Activated CD4-positive, alpha-beta T cell treated with anti-CD3 and anti-CD28 coated beads, Interleukin-10, Interleukin-2, amounts not matched to agents 100 ng/mL and 50 ng/mL, durations not matched to agents 16 hours and 8 hours (primary cell): Measurements from ENCODE around the gene GCG.

Source experiments
- DNase-seq: peaks from one replicate; pipeline ENCODE4 v3.0.0-alpha.2; 2020

Gene GCG

DNA sequence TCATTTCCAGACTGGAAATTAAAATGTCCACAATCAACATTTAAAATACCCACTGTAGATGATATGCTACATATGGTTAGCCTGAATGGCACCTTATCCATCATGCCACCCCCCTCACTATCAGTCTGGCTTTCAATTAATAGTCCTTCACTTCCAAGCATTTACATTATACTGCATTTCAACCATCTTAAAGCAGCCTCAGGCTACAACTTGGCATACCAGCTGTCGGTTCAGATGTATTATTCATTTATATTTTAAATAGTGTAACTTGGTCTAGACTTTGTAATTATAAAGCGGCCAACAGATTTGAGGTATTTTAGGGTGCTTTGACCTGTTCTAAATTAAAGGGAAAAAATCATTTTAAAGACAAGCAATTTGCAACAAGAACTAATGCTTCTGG is 2.6 kb downstream of the GCG start:
- DNase-seq: no peak

DNA sequence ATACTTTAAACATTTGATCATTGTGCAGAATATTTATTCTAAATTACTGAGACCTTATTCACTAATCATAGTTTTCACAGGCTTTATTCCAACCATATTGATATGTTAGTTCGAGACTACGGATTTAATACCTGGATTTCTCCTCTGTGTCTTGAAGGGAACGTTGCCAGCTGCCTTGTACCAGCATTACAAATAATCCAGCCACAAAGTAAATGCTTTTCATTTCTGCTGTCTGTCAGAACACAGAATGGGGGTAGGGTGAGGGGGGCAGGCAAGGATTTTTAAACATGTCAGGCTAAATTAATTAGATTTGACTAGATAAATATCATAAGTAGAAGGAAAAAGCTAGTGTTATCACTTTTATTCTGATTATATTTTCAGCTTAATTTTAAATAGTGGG is 3.1 kb downstream of the GCG start:
- DNase-seq: no peak

DNA sequence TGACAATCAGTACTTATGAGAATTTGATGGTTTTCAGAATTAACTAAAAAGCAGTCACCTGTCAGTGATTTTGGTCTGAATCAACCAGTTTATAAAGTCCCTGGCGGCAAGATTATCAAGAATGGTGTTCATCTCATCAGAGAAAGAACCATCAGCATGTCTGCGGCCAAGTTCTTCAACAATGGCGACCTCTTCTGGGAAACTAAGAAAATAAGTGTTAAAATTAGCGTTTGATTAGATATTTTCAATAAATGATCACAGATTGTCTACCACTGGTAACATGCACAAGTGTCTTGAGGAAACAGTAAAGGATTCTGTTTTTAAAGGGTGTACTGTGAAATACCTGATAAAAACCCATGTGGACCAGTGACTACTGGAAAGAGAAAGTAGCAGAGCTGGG is 8.1 kb downstream of the GCG start:
- DNase-seq: no peak

DNA sequence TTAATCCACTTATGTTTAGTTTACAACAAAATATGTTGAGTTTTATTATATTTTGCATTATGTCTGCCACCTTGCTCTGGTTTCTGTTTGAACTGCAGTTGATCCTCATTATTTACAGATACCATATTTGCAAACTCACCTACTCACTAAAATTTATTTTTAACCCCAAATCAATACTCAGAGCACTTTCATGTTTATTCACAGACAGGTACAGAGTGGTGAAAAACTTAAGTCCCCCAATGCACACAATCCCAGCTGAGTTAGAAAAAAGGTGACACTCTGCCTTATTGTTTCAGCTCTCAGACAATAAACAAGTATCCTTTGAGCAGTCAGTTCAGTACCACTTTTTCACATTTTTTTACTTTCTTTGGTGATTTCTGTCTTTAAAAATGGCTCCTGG is 13.7 kb downstream of the GCG start:
- DNase-seq: no peak

DNA sequence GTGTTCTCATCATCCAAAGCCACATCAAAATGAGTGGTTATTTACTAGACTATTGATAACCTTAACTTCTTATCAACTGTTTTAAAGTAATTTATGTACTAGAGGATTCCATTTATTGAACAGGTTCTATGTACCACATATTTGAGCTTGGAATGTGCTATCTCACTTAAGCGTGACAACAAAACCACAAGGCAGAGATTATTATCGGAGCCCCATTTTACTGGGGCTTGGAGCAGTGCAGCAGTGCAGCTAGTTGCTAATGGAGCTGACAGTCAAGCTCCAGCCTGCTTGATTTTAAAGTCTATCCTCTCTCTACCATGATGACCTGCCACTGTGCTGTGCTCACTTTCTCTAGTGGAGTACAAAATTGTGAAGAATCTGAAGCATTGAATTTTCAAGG is 24.6 kb downstream of the GCG start:
- DNase-seq: peak; percentile 29

DNA sequence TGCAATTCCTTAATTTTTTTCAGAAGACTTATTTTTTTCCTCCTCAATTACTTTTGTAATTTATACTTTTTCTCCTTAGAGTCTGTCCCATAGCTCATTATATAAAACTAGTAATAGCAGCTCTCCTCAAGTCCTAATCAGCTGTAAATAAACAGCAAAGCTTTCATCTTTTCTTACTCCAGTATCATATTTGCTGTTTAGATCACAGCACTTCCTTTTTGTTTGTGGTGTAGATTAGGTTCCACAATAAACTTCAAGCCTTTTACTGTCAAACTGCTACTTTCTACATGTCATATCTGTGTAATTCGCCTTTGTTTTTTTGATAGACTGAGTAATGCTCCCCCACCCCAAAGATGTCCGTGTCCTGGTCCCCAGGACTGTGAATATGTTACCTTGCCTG is 25.5 kb downstream of the GCG start:
- peak; percentile 8 for DNase-seq

DNA sequence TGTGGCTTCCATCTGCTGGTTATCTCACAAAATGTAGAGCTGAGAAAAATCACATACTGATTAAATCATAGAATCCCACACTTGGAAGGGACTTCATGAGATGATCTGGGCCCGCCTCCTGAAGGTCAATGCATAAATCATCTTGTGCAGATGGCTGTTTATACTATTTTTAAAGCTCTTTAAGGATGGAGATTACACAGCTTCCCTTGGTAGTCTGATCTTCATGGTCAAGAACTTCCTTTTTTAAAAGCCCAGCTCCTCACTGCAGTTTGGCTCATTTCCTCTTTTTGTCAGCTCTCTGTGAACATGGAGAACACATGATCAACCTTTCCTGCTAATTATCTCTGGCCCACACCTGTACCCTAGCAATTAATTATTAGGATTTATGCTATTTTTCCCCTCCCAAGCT is 25.9 kb downstream of the GCG start:
- DNase-seq: peak; percentile 6

DNA sequence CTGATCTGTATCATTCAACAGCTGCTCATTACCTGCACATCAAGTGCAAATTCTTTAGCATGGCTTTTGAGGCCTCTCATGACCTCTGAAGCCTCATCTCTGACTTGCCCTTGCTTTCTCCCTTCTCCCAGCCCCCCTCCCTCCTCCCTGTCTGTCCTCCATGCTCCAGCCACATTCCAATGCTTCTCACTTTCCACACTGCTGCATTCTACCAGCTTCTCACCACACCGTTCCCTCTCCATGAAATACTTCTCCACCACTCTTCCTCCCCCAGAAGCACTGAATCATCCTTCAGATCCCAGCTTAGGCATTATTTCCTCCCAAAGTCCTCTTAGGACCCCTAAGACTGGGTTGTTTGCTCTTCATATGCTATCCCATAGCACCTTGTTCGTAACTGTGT is 26.9 kb downstream of the GCG start:
- DNase-seq: no peak

DNA sequence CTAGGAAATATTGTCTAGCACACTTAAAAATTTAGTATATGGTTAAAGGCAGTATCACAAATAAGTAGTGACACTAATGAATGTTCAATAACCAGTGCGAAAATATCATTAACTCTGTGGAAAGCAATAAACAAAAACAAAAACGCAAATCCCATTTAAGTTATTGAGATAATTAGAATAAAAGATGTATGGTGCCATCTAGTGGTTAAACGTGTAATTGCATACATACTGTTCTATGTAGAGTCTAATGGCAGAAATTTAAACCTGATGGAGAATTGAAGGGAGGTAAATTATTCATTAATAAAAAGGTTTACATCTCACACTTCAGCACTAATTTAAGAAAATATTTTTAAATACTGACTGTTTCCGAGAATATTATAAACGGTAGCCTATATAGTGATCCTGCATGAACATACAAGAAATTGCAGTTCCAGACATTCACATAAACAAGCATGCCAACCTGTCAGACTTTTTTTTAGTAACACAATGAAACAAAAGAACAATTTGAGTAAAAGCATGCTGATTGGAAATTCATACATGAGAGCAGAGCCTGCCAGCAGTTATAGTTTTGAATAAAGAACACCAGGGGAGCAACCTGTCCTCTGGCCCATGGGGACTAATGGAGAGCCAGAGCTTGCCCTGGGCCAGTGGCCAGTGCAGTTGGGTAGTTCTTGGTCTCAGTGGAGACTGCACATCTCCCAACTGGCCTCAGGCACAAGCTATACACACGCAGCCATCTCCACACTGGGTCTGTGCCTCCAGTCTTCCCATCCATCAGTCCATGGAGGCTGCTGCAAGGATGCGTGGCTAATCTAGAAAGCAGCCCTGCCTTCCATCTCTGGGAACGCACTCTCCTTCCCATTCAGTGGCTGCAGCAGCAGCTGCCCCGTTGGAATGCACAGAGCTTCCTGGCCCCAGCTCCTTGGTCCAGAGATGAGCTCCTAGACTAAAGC is 28.0 kb downstream of the GCG start:
- DNase-seq: peak; percentile 73

DNA sequence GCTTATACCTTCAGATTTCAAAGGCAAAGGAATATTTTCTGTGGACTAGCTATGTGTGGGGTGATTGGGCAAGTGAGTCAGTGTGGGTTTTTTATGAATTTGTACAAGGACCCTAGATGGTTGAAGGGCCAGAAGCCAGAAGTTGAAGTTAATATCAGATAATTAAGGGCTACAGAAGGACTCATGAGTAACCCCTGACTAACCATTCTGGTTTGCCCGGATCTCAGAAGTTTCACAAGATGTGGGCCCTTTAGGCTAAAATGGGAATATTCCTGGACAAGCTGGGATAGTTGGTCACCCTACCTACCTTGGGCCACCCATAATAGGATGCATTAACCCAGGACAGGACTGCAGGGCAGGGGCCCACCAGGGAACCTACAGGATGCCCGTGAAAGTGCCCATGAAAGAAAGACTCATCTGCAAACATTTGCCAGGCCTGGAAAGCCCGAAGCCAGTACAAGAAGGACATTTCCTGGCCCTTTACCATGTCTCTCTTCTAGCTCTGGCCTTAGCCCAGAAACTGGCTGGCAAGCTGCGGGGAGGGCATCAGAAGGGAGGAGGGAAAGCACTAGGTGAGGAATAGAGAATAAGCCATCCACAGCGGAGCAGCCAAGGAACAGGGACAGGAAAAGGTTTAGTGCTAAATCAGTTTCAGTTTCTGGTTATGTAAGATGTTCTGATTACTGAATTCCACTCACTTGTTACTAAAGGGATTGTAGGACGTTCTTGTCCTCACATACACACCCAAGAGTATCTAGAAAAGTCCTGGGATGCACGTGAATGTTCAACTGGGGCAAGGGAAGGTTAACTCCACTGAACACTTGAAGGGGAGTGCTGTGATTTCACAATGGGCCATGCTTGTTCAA is 33.6 kb downstream of the GCG start:
- no peak for DNase-seq

DNA sequence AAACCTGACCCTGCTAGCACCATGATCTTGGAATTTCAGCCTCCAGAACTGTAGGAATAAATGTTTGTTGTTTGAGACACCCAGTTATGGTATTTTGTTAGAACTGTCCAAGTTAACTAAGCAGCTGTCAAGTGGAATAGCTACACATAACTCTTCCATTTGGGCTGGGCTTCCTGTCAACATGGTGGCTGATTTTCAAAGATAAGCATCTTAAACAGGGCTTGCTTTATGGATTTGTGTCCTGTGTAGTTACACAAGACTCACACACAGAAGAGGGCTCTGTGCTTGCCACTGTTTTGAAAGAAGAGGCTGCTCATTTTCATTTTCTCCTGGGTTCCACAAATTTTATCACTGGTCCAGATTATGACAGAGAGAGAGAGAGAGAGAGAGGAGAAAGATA is 35.7 kb downstream of the GCG start:
- DNase-seq: no peak

DNA sequence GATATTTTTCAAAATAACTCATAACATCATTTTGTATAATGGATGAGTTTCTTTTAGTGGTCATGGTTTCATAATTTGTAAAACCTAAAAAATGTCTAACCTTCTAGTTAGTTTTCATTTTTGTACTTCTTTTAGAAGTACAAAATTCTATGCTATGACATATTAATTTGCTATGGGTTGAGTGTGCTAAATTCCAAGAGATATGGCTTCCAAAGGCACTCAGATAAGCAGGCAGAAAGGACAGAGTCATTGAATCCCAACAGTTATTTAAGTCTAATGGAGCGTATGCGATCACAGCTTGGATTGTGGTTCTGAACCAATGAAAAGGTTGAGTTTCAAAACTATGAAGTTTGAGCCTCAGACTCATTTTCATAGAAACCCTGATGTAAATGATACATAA is 37.0 kb downstream of the GCG start:
- no peak for DNase-seq

DNA sequence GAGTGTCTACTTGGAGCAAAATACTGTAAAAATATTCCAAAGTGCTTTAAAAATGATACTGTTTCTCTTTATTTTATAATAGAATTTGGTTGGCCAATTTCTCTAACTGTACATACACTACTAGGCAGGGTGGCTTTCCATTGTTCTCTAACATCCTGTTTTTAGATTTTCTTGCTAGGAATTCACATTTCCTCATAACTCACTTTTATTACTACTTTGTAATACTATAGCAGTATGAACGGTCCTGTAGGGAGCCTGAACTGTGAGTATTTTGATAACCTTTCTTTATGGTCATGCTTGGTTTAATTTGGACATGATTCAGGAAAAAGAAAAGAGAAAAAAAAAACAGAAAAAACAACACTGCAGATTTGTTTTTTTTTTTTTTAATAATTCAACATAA is 37.8 kb downstream of the GCG start:
- no peak for DNase-seq

DNA sequence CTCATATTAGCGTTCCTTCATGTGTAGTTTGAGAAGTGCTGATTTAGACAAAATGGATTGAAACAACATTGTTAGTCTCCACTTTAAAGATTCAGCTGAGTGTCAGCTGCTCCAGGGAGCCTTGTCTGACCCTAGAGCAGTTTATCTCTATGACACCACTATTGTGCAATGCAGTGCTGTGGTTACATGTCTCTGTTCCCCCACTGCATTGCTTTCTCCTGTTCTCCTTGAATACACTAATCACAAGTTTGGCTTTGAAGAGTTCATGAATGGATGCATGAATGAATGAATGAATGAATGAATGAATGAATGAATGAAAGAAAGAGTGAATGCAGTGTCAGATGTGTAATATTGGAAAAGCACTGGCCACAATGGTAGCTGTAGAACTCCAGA is 38.3 kb downstream of the GCG start:
- peak; percentile 14 for DNase-seq

DNA sequence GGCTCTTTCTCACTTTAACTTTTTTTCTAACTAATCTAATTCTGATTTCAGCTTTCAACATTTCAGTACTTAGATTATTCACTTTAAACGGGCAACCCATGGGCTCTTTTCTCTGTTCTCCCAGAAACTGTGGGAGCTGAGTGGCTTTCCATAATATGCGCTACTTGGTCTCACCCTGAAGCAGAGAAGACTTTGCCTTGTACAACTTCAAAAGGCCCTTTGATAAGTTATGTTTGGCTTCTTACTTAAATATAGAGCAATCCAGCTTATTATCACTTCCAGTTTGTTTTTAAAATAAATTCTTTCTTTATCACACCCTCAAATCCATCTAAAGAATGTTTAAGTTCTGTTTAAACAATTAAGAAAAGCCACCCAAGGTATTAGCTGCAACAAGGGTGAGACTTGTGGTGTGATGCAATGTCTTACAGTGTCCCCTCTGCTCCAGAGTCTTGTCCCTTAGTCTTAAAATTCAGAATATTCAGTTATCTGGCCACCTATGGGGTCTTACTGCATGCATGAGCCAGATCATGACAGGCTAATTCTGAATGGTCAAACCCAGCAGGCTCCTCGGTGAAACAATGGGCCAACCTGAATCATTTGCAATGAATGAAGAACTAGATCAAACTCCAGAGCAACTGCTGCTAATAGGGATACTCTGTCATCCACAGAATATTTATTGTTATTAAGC is 38.8 kb downstream of the GCG start:
- DNase-seq: no peak

DNA sequence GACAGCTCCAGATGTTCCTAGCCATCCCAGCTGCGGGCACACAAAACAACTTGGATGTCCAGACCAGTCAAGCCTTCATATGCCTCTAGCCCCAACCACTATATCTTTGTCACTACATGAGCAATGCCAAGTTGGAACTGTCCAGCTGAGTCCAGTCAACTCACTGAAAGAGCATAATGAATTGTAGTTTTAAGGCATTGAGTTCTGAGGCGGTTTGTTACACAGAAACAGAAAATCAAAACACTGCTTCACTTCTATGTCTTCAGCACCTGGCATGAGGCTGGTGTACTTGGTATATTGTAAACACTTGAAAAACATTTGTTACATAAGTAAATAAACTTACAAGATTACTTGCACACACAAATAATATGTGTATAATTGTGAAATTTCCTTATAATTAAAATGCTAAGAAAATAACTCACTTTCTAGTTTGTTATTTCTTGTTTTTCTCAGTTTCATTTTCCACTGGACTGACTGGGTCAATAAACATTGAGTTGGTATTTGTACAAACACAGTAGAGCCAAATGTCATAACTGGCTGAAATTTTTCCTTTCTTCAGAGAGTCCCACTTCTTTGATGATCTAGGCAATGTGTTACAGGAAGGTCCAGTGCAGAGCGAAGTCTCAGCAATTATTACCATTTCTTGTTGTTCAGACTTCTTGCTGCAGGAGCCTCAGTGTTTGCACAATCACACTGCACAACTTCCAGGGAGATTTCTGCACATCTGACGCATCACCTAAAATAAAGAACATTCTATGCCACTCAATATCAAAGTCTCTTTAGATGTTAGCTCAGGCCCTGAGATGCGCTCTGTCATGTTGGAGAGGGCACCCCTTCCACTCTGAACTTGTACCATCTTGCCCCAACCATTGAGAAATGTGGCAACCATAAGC is 39.8 kb downstream of the GCG start:
- DNase-seq: no peak

DNA sequence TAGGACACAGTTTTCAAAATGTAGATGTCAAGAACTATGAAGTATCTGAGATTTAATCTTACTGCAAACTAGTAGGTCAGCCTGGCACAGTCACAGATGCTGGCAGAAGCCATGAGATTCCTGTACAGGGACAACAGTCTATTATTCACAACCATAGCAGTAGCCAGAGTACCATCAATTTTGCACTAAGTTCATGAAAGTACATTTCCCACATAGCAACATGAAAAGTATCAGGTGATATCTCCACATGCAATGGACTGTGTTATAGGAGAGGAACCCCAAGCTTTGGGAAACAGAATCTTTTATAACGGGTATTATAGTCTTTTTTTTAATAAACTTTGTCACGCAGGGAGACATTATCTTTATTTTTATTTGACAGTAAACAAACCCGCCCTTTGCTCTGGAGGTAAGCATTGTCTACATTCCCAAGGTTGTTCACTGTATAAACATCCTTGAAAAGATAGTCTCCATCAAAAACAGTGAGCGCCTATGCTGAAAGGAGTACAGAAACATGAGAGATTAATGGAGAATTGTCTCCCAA is 44.6 kb downstream of the GCG start:
- DNase-seq: no peak

DNA sequence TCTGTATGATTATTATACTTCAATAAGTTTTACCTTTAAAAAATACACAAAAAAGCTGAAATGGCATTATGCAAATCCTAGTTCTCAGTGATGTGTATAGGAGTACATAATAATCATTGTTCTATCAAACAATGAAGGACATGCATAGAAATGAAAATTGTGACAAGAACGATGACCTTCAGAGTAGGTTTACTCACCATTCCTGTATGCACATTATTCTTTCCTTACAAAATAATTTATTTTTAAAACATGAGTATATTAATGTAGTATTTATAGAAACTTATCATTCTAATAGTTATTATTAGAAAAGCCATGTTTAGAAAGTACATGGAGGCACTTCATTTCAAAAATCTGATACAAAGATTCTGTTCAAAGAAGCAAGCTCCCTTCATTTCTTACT is 45.3 kb downstream of the GCG start:
- DNase-seq: no peak

DNA sequence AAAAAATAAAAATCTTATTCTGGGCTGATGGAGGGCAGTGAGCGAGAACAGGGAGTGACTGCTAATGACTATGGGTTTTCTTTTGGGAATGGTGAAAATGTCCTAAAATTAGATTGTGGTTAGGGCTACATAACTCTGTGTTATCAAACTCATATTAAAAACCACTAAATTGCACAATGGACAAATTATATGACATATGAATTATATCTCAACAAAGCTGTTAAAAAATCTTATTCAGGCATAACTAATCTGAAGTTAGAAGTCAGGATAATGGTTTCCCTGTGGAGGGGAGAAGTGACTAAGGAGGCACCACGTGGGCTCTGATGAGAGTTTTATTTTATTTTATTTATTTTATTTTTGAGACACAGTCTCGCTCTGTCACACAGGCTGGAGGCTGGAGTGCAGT is 45.9 kb downstream of the GCG start:
- no peak for DNase-seq

DNA sequence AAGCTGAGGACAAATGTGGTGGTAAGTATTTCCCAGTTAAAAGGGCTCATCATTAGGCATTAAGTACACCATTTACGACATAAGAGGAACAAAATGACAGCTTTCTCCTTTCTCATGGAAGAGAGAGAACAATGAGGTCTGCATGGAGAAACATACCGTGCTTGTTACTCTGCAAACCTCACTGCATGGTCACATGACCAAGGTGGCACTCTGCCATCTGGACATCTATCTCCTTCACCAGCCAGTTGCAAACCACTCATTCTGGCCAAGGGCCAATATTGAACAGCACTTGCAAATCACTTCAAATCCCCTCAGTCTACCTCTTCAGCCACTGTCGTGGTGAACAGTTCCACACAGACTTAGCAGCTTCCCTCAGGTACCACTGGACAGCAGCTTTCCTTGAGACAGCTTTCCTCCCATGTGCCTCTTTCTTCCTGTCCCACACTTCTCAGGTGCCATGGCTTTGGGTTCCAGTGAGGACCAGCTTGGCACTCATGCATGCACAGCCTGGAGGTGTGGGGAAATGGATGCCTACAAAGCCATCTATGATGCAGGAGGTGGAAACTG is 48.5 kb downstream of the GCG start:
- DNase-seq: no peak

DNA sequence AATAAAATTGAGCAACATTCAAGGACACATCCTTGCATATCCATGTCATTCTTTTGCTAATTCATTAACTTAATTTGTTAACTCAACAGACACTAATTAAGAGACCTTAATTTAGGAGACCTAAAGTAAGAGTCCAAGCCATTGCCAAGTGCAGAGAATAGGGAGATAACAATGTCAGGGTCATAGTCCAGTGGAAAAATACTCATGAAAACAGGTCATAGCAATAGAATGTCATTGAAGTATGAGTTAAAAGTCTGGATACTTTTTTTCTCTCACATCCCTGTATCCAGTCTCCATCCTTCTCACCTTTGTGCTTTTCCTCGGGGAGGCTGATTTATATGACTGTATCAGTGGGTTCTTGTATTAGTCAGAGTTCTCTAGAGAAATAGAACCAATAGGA is 51.5 kb downstream of the GCG start:
- DNase-seq: no peak

DNA sequence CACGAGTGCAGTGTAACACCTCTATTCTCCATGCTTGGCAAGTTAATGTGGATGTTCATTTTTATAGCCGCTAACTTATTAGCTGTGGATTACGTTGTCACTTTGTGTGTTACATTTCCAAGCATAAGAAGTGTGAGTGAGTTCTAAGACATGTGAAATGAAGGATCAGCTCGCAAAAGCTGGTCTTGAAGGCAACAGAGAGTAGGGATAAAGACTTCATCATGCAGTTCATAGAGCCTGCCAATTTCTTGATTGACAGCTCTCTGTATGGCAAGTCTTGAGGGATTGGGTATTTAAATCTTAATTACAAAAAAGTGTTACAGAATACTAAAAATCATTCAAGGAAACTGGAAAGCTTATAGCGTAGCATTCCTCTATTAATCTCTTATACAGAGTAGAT is 52.2 kb downstream of the GCG start:
- DNase-seq: no peak
